ENCODE data around the gene PIAS3.
"Not testable (repeated sequence)": the region's sequence is repeated elsewhere in the genome, so short reads cannot be mapped to it uniquely, and the experiment has no call there.

Gene PIAS3

DNA sequence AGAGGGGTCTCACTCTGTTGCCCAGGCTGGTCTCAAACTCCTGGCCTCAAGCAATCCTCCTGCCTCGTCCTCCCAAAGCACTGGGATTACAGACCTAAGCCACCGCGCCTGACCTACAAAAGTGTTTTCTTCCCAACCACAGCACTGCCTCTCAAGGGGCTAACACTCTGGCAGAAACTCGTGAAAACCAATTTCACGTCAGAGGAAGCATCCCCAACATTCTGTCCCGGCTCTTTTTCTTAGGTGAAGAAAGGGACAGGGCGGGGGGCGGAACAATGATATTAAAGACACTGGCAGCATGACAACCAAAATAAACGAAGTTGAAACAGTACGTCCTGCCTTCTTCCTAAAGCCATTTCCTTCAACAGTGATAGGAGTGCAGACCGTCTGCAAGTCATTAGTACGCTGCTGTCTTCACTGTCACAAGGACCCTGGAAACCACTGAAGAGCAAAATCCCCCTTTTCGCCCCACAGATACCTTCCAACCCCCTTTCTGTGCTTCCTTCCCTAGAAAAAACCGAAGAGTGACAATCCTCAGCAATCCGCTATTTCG, 36.0 kb downstream of the PIAS3 start:
- DNase-seq: not testable (repeated sequence)

DNA sequence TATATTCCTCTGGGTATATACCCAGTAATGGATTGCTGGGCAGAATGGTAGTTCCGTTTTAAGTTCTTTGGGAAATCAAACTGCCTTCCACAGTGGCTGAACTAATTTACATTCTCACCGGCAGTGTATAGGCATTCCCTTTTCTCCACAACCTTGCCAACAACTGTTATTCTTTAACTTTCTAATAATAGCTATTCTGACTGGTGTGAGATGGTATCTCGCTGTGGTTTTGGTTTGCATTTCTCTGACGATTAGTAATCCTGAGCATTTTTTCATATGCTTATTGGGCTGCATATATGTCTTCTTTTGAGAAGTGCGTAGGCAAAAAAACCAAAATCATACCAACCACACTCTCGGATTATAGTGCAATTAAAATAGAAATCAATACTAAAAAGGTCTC, 40.8 kb downstream of the PIAS3 start:
- not testable (repeated sequence) for DNase-seq

DNA sequence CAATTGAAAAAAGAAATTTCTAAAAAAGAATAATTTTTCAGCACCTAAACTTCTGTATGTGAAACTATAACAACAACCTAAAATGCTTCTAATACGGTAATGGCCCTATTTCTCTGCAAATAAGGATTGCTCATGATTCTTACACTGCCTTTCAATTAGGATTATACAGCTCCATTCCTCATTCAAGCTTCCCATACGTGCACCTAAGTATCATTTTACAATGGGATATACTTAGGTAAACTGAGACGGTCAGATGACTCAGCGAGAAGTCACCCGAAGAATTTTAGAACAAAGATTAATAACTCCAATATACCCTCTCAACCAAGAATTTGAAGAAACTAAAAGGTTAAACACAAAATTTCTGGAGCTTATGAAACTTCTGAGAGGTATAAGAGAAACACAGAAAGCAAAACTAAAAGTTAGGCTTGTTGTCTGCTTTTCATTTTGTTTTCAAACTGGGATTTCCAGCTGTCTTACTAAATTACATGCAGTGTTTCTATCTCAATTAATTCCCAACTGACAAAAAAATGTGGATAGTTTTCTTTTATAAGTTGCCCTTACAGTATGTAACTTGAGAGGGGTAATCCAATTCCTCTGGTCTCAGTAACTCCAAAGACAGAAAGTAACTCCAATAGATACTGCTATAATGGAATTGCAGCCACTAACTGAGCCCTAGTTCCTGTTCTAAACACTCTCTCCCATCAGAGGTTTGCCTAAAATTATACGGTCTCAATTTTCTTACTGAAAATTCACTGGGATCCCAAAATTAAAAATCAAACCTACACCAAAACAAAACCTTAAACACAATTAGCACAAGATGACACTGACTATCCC, 45.7 kb downstream of the PIAS3 start:
- not testable (repeated sequence) for DNase-seq

DNA sequence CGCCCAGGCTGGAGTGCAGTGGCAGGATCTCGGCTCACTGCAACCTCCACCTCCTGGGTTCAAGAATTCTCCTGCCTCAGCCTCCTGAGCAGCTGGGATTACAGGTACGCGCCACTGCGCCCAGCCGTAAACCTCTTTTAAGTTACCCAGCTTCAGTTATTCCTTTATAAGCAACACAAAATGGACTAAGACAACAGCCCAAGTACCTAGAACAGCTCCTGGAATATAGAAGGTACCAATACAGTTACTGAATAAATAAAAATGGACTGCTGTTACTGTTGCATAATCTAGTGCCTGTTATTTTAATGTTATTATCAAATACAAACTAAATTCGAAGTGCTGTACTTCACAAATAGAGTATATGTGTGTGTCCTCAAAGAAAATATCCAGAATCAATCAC, 52.0 kb downstream of the PIAS3 start:
- no peak for DNase-seq

DNA sequence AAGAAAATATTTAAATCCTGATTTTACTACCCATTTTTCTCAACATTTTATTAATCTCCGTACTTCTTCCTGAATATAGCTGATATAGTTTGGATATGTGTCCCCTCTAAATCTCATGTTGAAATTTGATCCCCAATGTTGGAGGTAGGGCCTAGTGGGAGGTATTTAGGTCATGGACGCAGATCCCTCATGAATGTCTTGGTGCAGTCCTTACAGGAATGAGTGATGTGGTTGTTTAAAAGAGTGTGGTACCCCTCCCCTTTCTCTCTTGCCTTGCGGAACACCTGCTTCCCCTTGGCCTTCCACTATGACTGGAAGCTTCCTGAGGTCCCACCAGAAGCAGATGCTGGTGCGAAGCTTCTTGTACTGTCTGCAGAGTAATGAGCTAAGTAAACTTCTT, 52.5 kb downstream of the PIAS3 start:
- DNase-seq: no peak

DNA sequence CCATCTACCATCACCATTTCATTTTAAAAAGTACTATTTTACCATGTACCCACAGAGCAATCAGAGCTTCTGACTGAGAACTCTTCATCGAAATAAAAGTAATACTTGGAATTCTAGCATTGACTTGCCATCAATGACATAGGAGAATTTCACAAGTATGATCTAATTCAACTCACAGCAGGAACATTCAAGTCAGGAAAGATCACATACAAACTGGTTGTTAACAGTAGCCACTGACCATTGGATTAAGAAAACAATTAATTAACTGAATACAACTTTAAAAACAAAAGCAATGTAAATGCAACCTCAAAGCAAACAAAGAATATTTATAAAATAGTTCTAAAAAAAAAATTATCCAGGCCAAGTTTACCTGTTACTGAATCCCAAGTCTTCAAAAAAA, 53.8 kb downstream of the PIAS3 start:
- DNase-seq: no peak

DNA sequence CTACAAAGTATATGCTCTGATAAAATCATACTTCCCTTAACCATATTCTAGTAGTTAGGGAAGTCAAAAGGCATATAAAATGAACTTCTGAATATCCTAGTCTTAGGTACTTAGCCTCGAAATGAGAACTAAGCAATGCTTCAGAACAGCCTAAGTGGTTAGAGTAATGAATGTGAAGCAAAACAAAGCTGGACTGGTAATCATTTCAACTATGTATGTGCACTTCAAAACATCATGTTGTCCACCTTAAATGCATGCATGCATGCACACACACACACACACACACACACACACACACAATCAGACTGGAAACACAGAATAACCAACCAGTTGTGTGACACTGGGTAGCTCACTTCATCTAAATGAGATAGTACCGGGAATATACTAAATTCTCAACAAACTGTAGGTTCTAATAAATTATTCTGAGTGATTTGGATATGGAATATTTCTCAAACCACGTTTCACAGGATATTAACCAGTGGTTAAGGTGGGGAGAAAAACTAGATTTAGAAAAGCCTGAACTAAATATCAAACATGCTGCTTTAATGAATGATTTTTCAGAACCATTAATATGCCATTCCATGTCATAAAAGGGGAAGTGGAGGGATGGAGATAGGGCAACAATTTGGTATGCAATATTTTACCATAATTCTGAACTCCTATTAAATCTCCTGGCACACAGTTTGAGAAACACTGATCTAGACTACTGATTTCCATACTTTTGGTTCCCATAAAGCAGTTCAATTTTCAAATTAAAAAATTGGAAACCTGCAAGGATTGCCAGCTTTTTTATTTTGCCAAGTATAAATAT, 54.4 kb downstream of the PIAS3 start:
- DNase-seq: no peak

DNA sequence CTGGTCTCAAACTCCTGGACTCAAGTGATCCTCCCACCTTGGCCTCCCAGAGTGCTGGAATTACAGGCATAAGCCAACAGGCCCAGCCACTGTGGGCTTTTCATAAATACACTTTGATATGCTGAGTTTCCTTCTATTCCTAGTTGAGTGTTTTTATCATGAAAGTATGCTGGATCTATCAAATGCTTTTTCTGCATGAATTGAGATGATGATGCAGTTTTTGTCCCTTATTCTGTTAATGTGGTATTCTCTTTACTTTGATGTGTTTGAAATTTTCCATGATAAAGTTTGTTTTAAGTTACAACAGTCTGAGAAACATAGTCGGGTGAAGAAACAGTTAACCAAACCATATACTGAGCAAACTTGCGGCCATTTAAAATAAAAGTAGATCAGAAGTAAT, 59.1 kb downstream of the PIAS3 start:
- no peak for DNase-seq

Measured in stimulated activated CD4-positive, alpha-beta T cell treated with anti-CD3 and anti-CD28 coated beads, Interleukin-4, amount 100 ng/mL, for 24 hours (primary cell).